ENCODE data around the gene GTF2IRD1.
A peak's percentile ranks its signal among the peaks of the same experiment; 100 is the strongest.
"Not testable (repeated sequence)": the region's sequence is repeated elsewhere in the genome, so short reads cannot be mapped to it uniquely, and the experiment has no call there.

Gene GTF2IRD1

GRCh38 chr7:74516214-74516613 lies 62.5 kb downstream of the GTF2IRD1 start:
- no peak for DNase-seq (ENCODE audit: low read depth)

- no peak for DNase-seq (ENCODE audit: low read depth)
Observed at GRCh38 chr7:74518041-74518440, 64.3 kb downstream of the GTF2IRD1 start.

- no peak for DNase-seq (ENCODE audit: low read depth)
Observed at GRCh38 chr7:74518654-74519053, 64.9 kb downstream of the GTF2IRD1 start.

DNA sequence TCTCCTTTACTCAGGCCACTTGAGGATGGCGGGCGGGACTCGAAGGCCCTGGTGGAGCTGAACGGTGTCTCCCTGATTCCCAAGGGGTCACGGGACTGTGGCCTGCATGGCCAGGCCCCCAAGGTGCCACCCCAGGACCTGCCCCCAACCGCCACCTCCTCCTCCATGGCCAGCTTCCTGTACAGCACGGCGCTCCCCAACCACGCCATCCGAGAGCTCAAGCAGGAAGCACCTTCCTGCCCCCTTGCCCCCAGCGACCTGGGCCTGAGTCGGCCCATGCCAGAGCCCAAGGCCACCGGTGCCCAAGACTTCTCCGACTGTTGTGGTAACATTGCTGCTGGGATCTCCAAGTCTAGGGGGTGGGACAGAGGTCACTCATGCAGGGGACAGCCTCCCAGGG lies 65.7 kb downstream of the GTF2IRD1 start:
- DNase-seq (ENCODE audit: low read depth), result no peak

GRCh38 chr7:74521855-74522254 lies 68.1 kb downstream of the GTF2IRD1 start:
- DNase-seq (ENCODE audit: low read depth), result no peak

- no peak for DNase-seq (ENCODE audit: low read depth)
Observed at GRCh38 chr7:74522281-74522905, 68.7 kb downstream of the GTF2IRD1 start.

DNA sequence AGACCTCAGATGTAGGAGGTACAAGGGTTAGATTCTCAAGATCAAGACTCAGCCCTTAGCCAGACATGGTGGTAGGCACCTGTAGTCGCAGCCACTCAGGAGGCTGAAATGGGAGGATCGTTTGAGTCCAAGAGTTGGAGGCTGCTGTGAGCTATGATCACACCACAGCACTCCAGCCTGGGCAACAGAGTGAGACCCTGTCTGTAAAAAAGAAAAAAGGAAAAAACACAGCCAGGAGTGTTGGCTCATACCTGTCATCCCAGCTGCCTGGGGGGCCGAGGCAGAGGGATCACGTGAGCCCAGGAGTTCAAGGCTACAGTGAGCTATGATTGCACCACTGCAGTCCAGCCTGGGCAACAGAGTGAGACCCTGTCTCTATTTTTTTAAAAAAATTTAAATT lies 69.3 kb downstream of the GTF2IRD1 start:
- DNase-seq (ENCODE audit: low read depth), result no peak

DNA sequence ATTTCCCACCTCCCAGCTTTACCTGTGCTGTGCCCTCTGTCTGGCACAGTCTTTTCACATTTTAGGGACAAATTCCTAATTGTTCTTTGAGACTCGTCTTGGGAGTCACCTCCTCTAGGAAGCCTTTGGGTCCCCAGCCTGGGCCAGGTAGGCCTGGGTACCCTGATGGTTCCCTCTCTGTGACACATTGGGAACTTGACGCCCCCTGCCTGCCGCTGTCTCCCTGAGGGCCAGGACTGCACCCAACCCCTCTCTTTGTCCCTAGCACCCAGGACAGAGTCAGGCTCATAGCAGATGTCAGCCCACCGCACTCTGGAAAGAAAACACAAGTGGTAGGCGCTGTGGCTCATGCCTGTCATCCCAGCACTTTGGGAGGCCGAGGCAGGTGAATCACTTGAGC lies 71.4 kb downstream of the GTF2IRD1 start:
- DNase-seq (ENCODE audit: low read depth), result no peak

DNA sequence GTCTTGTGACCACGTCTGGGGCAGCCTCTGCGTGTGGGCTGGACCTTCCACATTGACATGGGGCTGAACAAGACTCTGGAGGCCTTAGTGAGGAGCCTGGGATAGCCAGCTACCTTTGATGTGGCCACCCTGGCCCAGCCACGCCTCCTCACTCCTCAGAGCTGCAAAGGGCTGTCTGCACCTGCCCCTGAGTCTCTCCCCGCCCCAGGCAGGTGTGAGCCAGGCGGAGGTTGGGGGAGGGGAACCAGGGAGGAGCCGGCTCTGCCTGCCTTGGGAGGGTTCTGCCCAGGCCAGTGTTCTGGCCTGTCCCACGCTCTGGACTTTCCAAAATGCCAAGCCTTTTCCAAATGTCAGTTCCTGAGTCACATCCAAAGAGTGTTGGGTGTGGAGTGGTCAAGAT lies 72.2 kb downstream of the GTF2IRD1 start:
- no peak for DNase-seq (ENCODE audit: low read depth)

GRCh38 chr7:74526780-74527179 lies 73.1 kb downstream of the GTF2IRD1 start:
- DNase-seq (ENCODE audit: low read depth), result no peak

DNA sequence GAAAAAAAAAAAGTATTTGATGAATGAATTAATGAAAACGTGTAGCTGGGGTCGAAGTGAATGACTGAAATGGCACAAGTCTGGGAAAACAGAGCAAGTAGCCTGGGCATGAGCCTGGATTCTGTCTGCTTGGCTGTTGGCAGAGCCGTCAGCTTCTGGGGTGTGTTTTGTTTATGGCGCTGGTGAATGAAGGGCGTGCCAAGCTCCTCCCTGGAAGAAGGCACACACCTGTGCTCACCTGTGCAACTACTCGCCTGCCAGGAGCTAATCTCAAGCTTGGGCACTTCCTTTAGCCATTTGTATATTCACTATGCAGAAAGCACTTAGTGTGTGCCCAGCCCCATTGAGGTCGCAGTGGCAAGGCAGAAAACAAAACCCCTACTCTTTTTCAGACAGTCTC lies 74.1 kb downstream of the GTF2IRD1 start:
- no peak for DNase-seq (ENCODE audit: low read depth)

- DNase-seq (ENCODE audit: low read depth), result not testable (repeated sequence)
Observed at GRCh38 chr7:74528773-74529172, 75.1 kb downstream of the GTF2IRD1 start.

DNA sequence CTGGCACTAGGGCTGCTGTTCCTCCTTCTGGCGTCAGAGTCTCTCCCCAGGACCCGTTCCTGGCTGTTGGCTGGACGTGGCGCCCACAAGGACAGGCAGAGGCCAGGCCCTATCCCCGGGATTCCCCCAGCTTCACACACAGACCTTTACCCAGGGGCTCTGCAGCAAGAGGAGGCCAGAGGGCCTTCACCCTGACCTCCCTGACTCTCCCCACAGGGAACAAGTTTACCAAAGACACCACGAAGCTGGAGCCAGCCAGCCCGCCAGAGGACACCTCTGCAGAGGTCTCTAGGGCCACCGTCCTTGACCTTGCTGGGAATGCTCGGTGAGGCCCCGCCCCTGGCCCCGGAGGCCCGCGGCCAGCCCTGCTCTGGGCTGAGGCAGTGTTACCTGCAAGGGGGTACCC lies 82.2 kb downstream of the GTF2IRD1 start:
- DNase-seq (ENCODE audit: low read depth), result no peak

DNA sequence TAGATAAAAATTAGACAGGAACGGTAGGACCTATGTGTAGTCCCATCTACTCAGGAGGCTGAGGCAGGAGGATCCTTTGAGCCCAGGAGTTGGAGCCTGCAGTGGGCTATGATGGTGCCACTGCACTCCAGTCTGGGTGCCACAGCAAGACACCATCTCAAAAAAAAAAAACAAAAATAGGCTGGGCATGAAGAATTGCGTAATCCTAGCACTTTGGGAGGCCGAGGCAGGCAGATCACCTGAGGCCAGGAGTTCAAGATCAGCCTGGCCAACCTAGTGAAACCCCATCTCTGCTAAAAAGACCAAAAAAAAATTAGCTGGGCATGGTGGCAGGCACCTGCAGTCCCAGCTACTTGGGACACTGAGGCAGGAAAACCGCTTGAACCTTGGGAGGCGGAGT lies 88.2 kb downstream of the GTF2IRD1 start:
- not testable (repeated sequence) for DNase-seq (ENCODE audit: low read depth)

DNA sequence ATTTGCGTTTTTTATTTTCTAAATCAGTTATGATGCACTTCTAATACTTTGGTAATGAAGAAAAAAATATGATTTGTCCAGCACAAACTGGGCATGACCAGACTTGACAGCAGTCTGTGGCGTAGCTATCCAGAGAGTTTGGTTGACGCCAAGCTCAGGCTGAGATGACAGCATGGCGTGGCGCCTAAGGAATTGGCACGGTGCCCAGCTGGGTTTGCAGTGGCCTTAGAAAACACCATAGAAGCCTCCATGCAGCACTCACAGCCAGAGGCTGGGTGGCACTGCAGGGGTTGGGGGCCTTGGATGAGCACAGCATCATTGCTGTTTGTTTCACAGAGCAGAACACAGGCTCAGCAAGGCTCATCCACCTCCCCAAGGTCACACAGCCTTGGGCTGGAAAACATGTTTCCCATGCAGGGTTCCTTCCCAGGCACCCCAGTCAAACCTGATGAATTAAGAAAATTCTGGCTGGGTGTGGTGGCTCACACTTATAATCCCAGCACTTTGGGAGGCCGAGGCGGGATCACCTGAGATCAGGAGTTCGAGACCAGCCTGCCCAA lies 88.9 kb downstream of the GTF2IRD1 start:
- DNase-seq (ENCODE audit: low read depth), result no peak

DNA sequence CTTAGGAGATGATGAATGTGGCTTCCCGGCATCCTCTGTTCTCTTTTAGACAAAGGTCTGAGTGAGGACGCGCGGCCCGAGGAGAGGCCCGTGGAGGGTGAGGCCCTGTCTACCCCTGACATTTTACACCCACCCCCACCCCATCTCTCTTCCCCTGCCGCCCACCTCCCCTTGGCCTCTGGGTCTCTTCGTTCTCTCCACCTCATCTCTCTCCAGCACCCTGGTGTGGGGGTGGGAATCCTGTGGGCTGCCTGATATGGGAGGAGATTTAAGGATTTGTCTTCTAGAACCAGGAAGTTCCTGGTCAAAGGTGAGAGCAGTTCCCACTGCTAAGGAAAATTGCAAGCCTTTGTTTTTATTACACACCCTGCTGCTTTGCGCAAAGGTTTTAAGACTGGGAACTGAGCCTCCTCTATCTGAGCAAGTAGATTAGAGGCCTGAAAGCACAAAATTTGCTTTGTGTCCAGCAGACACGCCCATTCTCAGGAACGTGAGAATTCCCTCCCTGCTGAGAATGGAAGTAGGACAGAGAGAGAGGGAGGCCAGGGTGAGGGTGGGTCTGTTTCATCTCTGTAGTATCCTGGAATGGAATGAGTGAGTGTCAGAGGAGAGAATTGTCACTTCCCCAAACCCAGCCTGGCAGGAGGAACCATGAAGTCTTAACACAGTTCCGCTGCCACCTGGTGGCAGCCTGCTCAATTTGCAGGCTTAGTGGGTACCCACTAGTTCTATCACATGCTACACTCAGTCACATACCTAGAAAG lies 91.2 kb downstream of the GTF2IRD1 start:
- peak; percentile 13 for DNase-seq (ENCODE audit: low read depth)

- DNase-seq (ENCODE audit: low read depth), result no peak
Observed at GRCh38 chr7:74545921-74546320, 92.2 kb downstream of the GTF2IRD1 start.

GRCh38 chr7:74553596-74554012 lies 99.9 kb downstream of the GTF2IRD1 start:
- DNase-seq (ENCODE audit: low read depth), result not testable (repeated sequence)

DNA sequence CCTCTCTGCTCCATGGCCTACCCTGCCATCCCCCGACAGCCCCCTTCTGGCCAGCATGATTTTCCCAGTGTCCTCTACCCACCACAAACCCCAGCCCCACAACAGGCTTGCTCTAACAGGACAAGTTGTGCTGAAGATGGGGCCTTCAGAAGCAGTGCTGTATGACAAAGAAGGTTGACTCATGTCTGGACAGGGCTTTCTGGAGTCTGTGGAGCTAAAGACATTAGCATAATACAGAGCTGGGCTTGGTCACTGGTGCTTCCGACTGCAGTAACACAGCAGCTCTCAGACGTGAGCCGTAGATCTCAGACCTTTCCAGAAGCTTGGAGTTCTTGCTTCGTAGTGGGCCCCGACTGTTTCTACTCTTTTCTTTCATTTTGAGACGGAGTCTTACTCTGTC lies 100.5 kb downstream of the GTF2IRD1 start:
- no peak for DNase-seq (ENCODE audit: low read depth)

DNA sequence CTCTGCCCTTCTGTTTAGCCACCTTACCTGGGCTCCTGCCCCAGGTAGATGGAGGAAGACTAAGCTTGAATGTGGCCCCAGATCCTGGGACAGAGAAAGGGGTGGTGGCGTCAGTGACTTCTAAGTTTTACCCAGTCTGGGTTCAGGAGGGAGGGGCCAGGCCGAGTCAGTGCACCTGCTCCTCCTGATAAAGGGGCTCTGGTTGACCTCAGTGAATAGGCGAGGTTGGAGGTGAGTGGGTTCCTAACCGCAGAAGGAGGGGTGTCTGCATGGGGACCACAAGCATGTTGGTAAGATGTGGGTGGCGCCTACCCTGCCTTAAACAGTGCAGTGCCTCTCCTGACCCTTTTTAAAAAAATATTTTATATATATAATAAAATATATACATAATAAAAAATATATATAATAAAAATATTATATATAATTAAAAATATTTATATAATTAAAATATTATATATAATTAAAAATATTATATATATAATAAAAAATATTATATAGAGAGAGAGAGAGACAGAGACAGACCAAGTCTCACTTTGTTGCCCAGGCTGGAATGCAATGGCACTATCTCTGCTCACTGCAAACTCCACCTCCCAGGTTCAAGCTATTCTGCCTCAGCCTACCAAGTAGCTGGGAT lies 106.5 kb downstream of the GTF2IRD1 start:
- no peak for DNase-seq (ENCODE audit: low read depth)

DNA sequence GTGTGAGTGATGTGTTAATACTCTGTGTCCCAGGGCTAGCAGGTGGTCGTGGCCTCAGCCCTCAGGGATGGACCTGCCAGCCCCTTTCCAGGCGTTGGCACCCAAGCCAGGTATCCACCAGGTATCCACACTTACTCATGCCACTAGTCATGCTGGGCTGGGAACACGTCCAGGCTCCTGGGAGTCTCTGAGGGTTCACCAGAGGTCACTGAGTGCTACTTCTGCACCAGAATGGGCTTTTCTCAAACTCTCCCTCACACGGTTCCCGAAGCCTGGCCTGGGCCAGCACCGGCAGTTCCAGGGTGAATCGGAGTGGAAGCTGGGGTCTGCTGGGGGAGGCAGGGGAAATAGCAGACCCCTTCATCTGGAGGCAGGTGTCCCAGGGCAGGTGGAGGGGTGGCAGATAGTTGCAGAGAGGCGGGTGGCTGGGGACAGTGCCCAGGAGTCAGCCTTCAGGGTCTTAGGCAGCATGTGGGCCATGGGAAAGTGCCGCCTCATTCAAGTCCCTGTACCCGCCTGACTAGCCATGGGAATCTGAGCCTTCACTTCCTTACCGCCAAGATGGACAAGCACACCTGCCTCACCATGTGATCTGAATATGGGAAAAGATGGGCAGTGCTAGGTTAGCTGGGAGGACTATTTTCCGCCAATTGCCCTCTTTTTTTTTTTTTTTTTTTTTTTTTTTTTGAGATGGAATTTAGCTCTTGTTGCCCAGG lies 108.3 kb downstream of the GTF2IRD1 start:
- no peak for DNase-seq (ENCODE audit: low read depth)

GRCh38 chr7:74563639-74564038 lies 109.9 kb downstream of the GTF2IRD1 start:
- DNase-seq (ENCODE audit: low read depth), result not testable (repeated sequence)

Measured in non-pigmented ciliary epithelial cell (primary cell).